NB4 (cell line): ENCODE results near the gene ANKLE2.

Experiments
- DNase-seq: peaks from one replicate; pipeline ENCODE4 v3.0.0; 2010; ENCODE audit warnings: low read depth
- H3K4me3 ChIP-seq: one replicate; pipeline ENCODE4 v1.5.1; 2011; ENCODE audit warnings: mild to moderate bottlenecking, low read depth, low read length, moderate library complexity
- MYC ChIP-seq: IDR thresholded peaks from 2 replicates; pipeline ENCODE4 v1.6.1; 2011; ENCODE audit warnings: low read depth, low read length
- POLR2A ChIP-seq: IDR thresholded peaks from 2 replicates; pipeline ENCODE4 v1.6.1; 2011; ENCODE audit warnings: mild to moderate bottlenecking; ENCODE audit not compliant: insufficient read length; ENCODE audit errors: extremely low read depth
- TF ChIP-seq, protein P1 (sequence below): IDR thresholded peaks from 2 replicates; pipeline ENCODE4 v1.6.1; 2011; ENCODE audit warnings: low read depth, low read length
- TF ChIP-seq, protein P2 (sequence below): IDR thresholded peaks from one replicate; pipeline ENCODE4 v1.5.1; 2012; ENCODE audit warnings: low read depth, low read length

ANKLE2 gene

DNA sequence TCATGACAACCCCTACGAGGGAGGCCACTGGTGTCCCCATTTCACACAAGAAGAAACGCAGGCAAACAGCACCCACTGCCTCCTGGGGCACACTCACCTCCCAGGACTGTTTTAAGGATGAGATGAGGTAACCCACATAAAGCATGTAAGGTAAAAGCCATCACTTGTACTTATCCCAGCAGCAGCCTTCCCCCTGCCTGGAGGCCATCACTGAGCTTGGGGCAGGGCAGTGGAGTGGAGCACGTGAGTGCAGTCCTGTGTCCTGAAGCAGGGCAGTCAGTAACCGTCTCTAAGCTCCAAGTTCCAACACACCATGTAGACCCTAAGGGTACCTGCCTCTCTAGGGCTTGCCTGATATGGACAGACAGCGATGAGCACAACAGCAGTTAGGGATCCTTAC lies 76.2 kb downstream of the ANKLE2 start:
- no peak for TF ChIP-seq MYC
- TF ChIP-seq, protein P1, sequence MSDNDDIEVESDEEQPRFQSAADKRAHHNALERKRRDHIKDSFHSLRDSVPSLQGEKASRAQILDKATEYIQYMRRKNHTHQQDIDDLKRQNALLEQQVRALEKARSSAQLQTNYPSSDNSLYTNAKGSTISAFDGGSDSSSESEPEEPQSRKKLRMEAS = no peak
- TF ChIP-seq, protein P2, sequence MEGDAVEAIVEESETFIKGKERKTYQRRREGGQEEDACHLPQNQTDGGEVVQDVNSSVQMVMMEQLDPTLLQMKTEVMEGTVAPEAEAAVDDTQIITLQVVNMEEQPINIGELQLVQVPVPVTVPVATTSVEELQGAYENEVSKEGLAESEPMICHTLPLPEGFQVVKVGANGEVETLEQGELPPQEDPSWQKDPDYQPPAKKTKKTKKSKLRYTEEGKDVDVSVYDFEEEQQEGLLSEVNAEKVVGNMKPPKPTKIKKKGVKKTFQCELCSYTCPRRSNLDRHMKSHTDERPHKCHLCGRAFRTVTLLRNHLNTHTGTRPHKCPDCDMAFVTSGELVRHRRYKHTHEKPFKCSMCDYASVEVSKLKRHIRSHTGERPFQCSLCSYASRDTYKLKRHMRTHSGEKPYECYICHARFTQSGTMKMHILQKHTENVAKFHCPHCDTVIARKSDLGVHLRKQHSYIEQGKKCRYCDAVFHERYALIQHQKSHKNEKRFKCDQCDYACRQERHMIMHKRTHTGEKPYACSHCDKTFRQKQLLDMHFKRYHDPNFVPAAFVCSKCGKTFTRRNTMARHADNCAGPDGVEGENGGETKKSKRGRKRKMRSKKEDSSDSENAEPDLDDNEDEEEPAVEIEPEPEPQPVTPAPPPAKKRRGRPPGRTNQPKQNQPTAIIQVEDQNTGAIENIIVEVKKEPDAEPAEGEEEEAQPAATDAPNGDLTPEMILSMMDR = no peak
- TF ChIP-seq POLR2A = no peak
- peak overlapping the region; percentile 75 for H3K4me3 ChIP-seq
- peak; percentile 31 for DNase-seq

- no peak overlapping the region for H3K4me3 ChIP-seq
Observed at GRCh38 chr12:132677492-132677891, 84.1 kb downstream of the ANKLE2 start.

DNA sequence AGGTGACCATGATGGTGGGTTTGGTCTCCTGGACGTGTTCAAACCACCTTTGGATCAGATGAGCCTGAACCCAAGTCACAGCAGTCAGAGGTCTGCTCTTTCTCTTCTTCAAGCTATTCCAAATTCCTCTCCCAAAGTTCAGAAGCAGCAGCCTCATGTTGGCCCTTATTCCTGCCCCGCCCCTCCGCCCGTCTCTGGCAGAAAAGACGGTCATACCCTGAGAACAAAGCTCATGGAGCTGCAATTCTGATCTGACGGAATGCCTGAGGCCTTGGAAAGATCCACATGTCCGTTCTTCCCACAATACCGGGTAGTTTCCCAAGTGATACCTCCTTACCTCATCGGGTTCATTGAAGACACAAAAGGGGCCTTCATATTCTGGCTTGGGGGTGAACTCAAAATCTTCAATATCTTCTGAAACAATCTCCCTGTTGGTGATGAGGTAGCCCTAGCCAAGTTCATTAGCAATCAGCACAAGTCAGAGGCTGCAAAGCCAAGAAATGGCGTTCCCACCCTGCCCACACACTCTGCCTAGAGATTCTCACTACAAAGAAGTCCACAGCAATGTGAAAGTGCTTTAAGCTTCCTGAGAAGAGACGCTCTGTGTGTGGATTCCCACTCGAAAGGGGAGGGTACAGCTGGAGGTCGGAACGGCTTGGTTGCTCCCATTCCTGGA lies 85.7 kb downstream of the ANKLE2 start:
- TF ChIP-seq POLR2A (no peak), MYC (no peak)
- TF ChIP-seq, protein P2 = no peak
- TF ChIP-seq, protein P1 = no peak
- DNase-seq = no peak

More at GRCh38 chr12:132677492-132677891, 84.1 kb downstream of the ANKLE2 start:
- no peak for TF ChIP-seq MYC
- TF ChIP-seq, protein P1 = no peak
- TF ChIP-seq, protein P2 = no peak
- TF ChIP-seq POLR2A = no peak
- no peak for DNase-seq

More for the DNA sequence above, 85.7 kb downstream of the ANKLE2 start:
- H3K4me3 ChIP-seq = no peak overlapping the region
